ENCODE data around the gene ZNF548. TPM values are rescaled to one million over a fixed set of nuclear protein-coding genes. Genes with fewer than 3 reads are reported as not detected.
A peak's percentile ranks its signal among the peaks of the same experiment; 100 is the strongest.

ZNF548 gene
- total RNA-seq (2021) (18.0 and 18.2 TPM in 2 replicates), Bru-seq, nascent RNA (percentile 79 among the genes with signal in this experiment), BruChase-seq, experiment 1, labeled RNA remaining after a 2-hour chase (percentile 96 among the genes with signal in this experiment), BruChase-seq, experiment 2, labeled RNA remaining after a 6-hour chase (percentile 85 among the genes with signal in this experiment)
- long read RNA-seq, partial matches to known transcripts: 0 of 6 reads
- long read RNA-seq, other reads (novel, unspliced or antisense): 1 of 6 reads

DNA sequence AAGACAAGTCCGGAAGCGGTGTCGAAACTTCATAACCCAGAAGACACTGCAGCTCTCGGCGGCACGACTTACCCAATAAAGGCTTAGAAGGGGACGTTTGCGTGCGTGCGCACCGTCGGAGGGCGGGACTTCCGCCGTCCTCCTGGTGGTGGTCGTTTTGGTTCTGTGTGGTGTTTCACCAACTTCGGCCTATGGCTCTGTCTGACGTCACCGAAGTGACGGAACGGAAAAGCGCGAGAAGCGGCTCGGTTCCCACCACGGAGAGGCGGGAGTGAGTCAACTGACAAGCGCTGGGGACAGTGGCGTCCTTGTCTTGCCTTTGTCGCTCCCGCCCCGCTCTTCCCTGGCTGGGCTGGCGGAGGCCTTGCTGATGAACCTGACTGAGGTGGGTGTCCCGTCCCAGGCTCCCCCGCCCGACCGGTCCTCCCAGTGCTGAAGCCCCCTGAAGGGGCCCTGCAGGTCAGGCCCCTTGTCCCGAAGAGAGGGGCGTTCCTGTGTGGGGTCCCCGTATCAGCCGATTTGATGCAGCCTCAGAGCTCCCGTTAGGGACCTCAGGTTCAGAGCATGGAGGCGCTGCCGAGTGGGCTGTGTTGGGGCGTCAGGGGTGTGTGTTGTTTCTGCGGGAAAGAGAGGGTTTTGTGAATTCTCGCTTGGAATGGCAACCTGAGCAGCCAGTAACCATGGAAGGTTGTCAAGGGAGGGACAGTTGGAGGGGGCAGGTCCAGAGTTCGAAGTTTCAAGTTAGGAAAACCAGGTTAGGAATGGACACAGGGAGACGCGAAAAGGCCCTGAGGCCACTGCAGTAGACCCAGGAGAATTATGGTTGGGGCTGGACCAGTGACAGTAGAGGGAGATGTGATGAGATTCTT is at the start of gene ZNF548:
Gene ZNF548, plus strand, starts transcription at position 125 of the 869 bp plus-strand sequence. Its CDS starts 246 bp downstream, at position 371.
- Histone ChIP-seq H3K4me1 (replicated peaks; ENCODE audit: insufficient read depth) (peaks cover 15% of the 10 kb centered on the region), H3K27ac (peak within 1 kb of the TSS; percentile 28), H3K4me2 (peak within 1 kb of the TSS; percentile 74), H3K36me3 (ENCODE audit: low read depth) (peaks cover 3% of the 10 kb centered on the region; the same call in 1 of the 2 replicates), H3F3A (ENCODE audit: insufficient read depth, low read depth) (peaks cover 13% of the 10 kb centered on the region; the same call in 1 of the 2 replicates), H3K4me3 (peak within 1 kb of the TSS; percentile 66), H3K79me2 (ENCODE audit: low read depth) (peaks cover 33% of the 10 kb centered on the region), H4K20me1 (ENCODE audit: insufficient read depth) (no peaks in the 10 kb centered on the region), H3K9me3 (ENCODE audit: insufficient read depth, low read depth) (peaks cover 8% of the 10 kb centered on the region; the same call in 1 of the 2 replicates), H3K27me3 (ENCODE audit: insufficient read depth, low read depth) (no peaks in the 10 kb centered on the region), H3K9me2 (ENCODE audit: insufficient read depth) (no peaks in the 10 kb centered on the region), H2AFZ (peak within 1 kb of the TSS; percentile 87)
- ChIA-PET CTCF (interaction anchor here (0.6 kb wide), 1 partner anchor 26 kb away, joined by 3 read pairs; the partner anchor contains the start of genes TRAPPC2B and ZNF547), POLR2A (ENCODE audit: unreplicated experiment) (interaction anchor here (0.5 to 0.7 kb wide), 6 partner anchors 39 to 1313 kb away, joined by 3 to 7 read pairs (median 4); partner anchors contain the start of gene ZNF304)
- intact Hi-C loops (cut with micrococcal nuclease; ENCODE audit: unreplicated experiment): loop anchor here (1.0 to 2.0 kb wide), 3 partner anchors 27 to 150 kb away; partner anchors contain the start of genes TRAPPC2B, ZNF547, ZNF749 and ZNF805
- TF ChIP-seq CTCF (conservative IDR thresholded peaks at IDR 0.05) (no peak), EZH2 (IDR thresholded peaks at IDR 0.05; ENCODE audit: low read depth) (no peak)
- BruUV-seq (replicated peaks): TSS peak; percentile 59
- DNase-seq: peak; percentile 95 to 97

GRCh38 chr19:57342582-57342981 is 47.1 kb upstream of the ZNF548 start:
- H4K20me1 ChIP-seq (ENCODE audit: insufficient read depth): no peaks in the 10 kb centered on the region
- no peaks in the 10 kb centered on the region for H3K9me2 ChIP-seq (ENCODE audit: insufficient read depth)
- H3K79me2 ChIP-seq (ENCODE audit: low read depth): no peaks in the 10 kb centered on the region
- H3K9me3 ChIP-seq (ENCODE audit: insufficient read depth, low read depth): no peaks in the 10 kb centered on the region
- no peaks in the 10 kb centered on the region for H3K4me1 ChIP-seq (replicated peaks; ENCODE audit: insufficient read depth)
- H3F3A ChIP-seq (ENCODE audit: insufficient read depth, low read depth): no peaks in the 10 kb centered on the region; the same call in 1 of the 2 replicates
- H3K4me2 ChIP-seq: no peak overlapping the region
- no peak overlapping the region for H2AFZ ChIP-seq
- ChIA-PET CTCF (interaction anchor here (0.7 kb wide), 1 partner anchor 994 kb away, joined by 9 read pairs; no protein-coding TSS in a partner anchor), POLR2A (ENCODE audit: unreplicated experiment) (interaction anchor here (0.5 kb wide), 1 partner anchor 839 kb away, joined by 9 read pairs; no protein-coding TSS in a partner anchor)
- no peak overlapping the region for H3K27ac ChIP-seq
- no TSS peak for BruUV-seq (replicated peaks)
- TF ChIP-seq CTCF (conservative IDR thresholded peaks at IDR 0.05): no peak
- TF ChIP-seq EZH2 (IDR thresholded peaks at IDR 0.05; ENCODE audit: low read depth): no peak
- no peaks in the 10 kb centered on the region for H3K27me3 ChIP-seq (ENCODE audit: insufficient read depth, low read depth)
- no peaks in the 10 kb centered on the region for H3K36me3 ChIP-seq (ENCODE audit: low read depth)
- DNase-seq: no peak
- intact Hi-C loops (cut with micrococcal nuclease; ENCODE audit: unreplicated experiment): no loop called here
- no peak overlapping the region for H3K4me3 ChIP-seq

- H3K9me2 ChIP-seq (ENCODE audit: insufficient read depth): no peaks in the 10 kb centered on the region
- intact Hi-C loops (cut with micrococcal nuclease; ENCODE audit: unreplicated experiment): no loop called here
- POLR2A ChIA-PET (ENCODE audit: unreplicated experiment): interaction anchor here (0.5 kb wide), 1 partner anchor 70 kb away, joined by 4 read pairs; no protein-coding TSS in a partner anchor
Observed at GRCh38 chr19:57348136-57348535, 41.5 kb upstream of the ZNF548 start.

More at GRCh38 chr19:57348136-57348535, 41.5 kb upstream of the ZNF548 start:
- H3K4me1 ChIP-seq (replicated peaks; ENCODE audit: insufficient read depth): peaks cover 10% of the 10 kb centered on the region
- BruUV-seq (replicated peaks): no TSS peak
- 0 out of 2 replicates have a peak, but pooled peaks cover 3% of the 10 kb centered on the region for H3K9me3 ChIP-seq (ENCODE audit: insufficient read depth, low read depth)
- H4K20me1 ChIP-seq (ENCODE audit: insufficient read depth): no peaks in the 10 kb centered on the region
- H3K27me3 ChIP-seq (ENCODE audit: insufficient read depth, low read depth): no peaks in the 10 kb centered on the region
- H3K4me3 ChIP-seq: no peak overlapping the region
- H3K79me2 ChIP-seq (ENCODE audit: low read depth): peaks cover 20% of the 10 kb centered on the region
- H2AFZ ChIP-seq: no peak overlapping the region
- no peak for DNase-seq
- H3K27ac ChIP-seq: no peak overlapping the region
- no peak for TF ChIP-seq CTCF (conservative IDR thresholded peaks at IDR 0.05)
- TF ChIP-seq EZH2 (IDR thresholded peaks at IDR 0.05; ENCODE audit: low read depth): no peak
- H3F3A ChIP-seq (ENCODE audit: insufficient read depth, low read depth): no peaks in the 10 kb centered on the region
- no peaks in the 10 kb centered on the region for H3K36me3 ChIP-seq (ENCODE audit: low read depth)
- CTCF ChIA-PET: no interaction called here
- H3K4me2 ChIP-seq: no peak overlapping the region

All from PC-9 (cell line).